NT2/D1 (cell line): ENCODE data around the gene FNIP1.
"Not testable (repeated sequence)": the region's sequence is repeated elsewhere in the genome, so short reads cannot be mapped to it uniquely, and the experiment has no call there.

Source experiments
- DNase-seq: peaks from one replicate; pipeline ENCODE4 v3.0.0-alpha.2; 2011; ENCODE audit warnings: low read depth, low spot score
- H3K27me3 ChIP-seq: 2 replicates; pipeline ENCODE4 v1.6.0; 2011; ENCODE audit warnings: mild to moderate bottlenecking; ENCODE audit not compliant: insufficient read length, insufficient read depth
- H3K36me3 ChIP-seq: 2 replicates; pipeline ENCODE4 v1.6.1; 2011; ENCODE audit warnings: mild to moderate bottlenecking, low read length, mixed read lengths; ENCODE audit not compliant: insufficient read depth, insufficient read length
- H3K4me1 ChIP-seq: 2 replicates; pipeline ENCODE4 v1.5.1; 2011; ENCODE audit not compliant: insufficient read depth, insufficient read length
- H3K4me3 ChIP-seq: 2 replicates; pipeline ENCODE4 v1.5.1; 2011; ENCODE audit warnings: low read depth; ENCODE audit not compliant: insufficient read length
- H3K9ac ChIP-seq: 2 replicates; pipeline ENCODE4 v1.6.0; 2011; ENCODE audit warnings: low read depth; ENCODE audit not compliant: insufficient read length
- H3K9me3 ChIP-seq: 2 replicates; pipeline ENCODE4 v1.5.1; 2011; ENCODE audit warnings: mild to moderate bottlenecking, low read length; ENCODE audit not compliant: insufficient read depth
- SUZ12 ChIP-seq: IDR thresholded peaks from 2 replicates; pipeline ENCODE4 v1.6.1; 2011; ENCODE audit not compliant: insufficient read length, insufficient read depth; ENCODE audit errors: extremely low read depth
- YY1 ChIP-seq: IDR thresholded peaks from 2 replicates; pipeline ENCODE4 v1.6.1; 2011; ENCODE audit not compliant: insufficient read length, insufficient read depth
- ZNF274 ChIP-seq: IDR thresholded peaks from 2 replicates; pipeline ENCODE4 v1.6.1; 2011; ENCODE audit warnings: mild to moderate bottlenecking, low read depth, low read length

The FNIP1 gene

DNA sequence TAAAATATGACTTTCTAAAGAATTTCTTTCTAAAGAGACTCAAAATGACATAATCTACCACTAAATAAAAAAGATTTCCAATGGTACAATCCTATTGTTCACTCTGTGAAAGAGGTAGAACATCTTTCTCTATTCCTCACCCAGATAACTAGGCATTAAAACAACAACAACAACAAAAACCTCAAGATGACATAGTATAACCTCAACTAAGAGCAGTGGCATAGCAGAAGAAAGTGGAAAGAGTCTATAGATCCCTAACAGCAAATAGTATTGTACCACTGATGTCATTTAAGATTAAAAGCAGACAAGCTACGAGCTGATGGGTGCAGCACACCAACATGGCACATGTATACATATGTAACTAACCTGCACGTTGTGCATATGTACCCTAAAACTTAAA is 191.7 kb downstream of the FNIP1 start:
- no peak overlapping the region for H3K9ac ChIP-seq
- no peaks in the 10 kb centered on the region for H3K27me3 ChIP-seq
- TF ChIP-seq ZNF274 (no peak), SUZ12 (no peak), YY1 (no peak)
- no peaks in the 10 kb centered on the region for H3K9me3 ChIP-seq
- no peak overlapping the region for H3K4me3 ChIP-seq
- peaks cover 7% of the 10 kb centered on the region for H3K36me3 ChIP-seq
- no peak for DNase-seq
- no peaks in the 10 kb centered on the region for H3K4me1 ChIP-seq

DNA sequence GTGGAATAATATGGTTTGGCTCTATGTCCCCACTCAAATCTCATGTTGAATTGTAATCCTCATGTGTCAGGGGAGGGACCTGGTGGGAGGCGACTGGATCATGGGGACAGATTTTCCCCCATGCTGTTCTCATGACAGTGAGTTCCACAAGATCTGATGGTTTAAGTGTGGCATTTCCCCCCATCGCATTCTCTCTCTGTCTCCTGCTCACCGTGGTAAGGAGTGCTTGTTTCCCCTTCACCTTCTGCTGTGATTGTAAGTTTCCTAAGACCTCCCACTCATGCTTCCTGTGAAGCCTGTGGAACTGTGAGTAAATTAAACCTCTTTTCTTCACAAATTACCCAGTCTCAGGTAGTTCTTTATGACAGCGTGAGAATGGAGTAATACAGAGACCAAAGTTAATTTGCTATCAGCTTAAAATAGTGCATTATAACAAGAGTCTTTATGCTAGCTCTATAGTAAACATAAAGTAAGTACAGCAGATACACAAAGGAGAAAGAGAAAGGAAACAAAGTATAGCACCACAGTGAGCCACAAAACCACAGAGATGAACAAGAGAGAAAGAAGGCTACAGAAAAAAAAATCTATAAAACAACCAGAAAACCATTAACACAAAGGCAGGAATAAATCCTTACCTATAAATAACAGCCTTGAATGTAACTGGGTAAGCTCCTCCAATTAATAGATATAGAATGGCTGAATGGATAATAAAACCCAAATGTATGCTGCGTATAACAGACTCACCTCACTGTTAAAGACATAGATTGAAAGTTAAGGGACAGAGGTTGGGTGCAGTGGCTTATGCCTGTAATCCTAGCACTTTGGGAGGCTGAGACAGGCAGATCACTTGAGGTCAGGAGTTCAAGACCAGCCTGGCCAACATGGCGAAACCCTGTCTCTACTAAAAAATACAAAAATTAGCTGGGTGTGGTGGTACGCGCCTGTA is 201.5 kb downstream of the FNIP1 start:
- Histone ChIP-seq H3K9me3 (peaks cover 15% of the 10 kb centered on the region), H3K36me3 (no peaks in the 10 kb centered on the region), H3K9ac (no peak overlapping the region), H3K4me3 (no peak overlapping the region), H3K4me1 (no peaks in the 10 kb centered on the region), H3K27me3 (no peaks in the 10 kb centered on the region)
- TF ChIP-seq YY1: no peak
- TF ChIP-seq SUZ12: no peak
- TF ChIP-seq ZNF274: no peak
- no peak for DNase-seq

DNA sequence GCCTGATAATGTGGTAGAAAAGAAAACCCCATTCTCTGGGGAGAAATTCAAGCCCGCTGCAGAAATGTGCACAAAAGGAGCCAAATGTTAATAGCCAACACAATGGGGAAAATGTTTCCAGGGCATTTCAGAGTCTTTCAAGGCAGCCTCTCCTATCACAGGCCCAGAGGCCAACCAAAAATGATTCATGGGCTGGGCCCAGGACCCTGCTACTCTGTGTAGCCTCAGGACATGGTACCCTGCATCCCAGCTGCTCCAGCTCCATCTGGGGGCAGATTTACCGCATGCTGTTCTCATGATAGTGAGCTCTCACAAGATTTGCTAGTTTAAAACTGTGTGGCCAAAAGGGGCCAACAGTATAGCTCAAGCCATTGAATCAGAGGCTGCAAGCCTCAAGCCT is 202.9 kb downstream of the FNIP1 start:
- H3K4me3 ChIP-seq: no peak overlapping the region

DNA sequence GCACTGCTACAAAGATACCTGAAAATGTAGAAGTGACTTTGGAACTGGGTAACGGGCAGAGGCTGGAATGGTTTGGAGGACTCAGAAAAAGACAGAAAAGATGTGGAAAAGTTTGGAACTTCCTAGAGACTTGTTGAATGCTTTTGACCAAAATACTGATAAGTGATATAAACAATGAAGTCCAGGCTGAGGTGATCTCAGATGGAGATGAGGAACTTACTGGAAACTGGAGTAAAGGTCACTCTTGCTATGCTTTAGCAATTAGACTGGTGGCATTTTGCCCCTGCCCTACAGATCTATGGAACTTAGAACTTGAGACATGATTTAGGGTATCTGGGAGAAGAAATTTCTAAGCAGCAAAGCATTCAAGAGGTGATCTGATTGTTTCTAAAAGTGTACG is 203.4 kb downstream of the FNIP1 start:
- not testable (repeated sequence) for DNase-seq, H3K4me1 ChIP-seq, H3K36me3 ChIP-seq, H3K4me3 ChIP-seq, H3K9ac ChIP-seq, H3K27me3 ChIP-seq
- peaks cover 15% of the 10 kb centered on the region for H3K9me3 ChIP-seq

More for the DNA sequence above, 202.9 kb downstream of the FNIP1 start:
- no peak for DNase-seq
- Histone ChIP-seq H3K9ac (no peak overlapping the region), H3K9me3 (peaks cover 15% of the 10 kb centered on the region), H3K27me3 (no peaks in the 10 kb centered on the region), H3K36me3 (no peaks in the 10 kb centered on the region), H3K4me1 (no peaks in the 10 kb centered on the region)
- no peak for TF ChIP-seq ZNF274
- no peak for TF ChIP-seq SUZ12
- TF ChIP-seq YY1: no peak
